ENCODE results near the gene TDRKH.
"Not testable (repeated sequence)": the region's sequence is repeated elsewhere in the genome, so short reads cannot be mapped to it uniquely, and the experiment has no call there.

The TDRKH gene

DNA sequence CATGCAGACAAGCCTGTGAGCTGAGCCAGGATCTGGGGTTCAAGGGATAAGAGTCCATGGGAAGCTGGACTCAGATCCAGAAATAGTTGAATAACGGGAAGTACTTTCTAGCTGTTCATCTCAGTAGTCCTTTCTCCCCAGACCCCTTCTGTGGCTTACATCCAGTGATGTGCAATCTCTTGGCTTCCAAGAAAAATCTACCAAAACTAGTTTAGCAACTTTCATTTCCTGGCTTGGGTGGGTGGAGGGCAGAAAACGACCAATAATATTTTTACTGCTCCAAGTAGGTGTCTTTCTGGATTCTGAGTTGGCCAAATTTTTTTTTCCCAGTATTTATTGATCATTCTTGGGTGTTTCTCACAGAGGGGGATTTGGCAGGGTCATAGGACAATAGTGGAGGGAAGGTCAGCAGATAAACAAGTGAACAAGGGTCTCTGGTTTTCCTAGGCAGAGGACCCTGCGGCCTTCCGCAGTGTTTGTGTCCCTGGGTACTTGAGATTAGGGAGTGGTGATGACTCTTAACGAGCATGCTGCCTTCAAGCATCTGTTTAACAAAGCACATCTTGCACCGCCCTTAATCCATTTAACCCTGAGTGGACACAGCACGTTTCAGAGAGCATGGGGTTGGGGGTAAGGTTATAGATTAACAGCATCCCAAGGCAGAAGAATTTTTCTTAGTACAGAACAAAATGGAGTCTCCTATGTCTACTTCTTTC, 21.8 kb downstream of the TDRKH start:
- not testable (repeated sequence) for DNase-seq (ENCODE audit: low read depth in 1 of 2, low spot score in 1 of 2)

DNA sequence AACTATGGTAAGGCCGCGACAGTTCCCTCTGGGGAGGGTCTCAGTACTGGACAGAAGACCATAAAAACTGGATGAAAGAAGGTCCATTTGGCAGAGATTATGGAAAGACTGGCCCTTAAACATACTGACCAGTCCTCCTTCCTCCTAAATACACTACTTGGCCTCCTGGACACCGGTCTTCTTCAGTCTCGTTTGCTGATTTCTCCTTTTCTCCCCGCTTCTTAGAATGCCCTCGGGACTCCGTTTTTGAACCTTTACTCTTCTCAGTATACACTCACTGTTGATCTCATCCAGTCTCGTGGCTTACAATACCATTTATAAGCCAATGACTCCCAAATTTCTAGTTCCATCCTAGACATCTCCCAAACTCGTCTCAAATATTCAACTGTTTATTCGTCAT, 26.3 kb downstream of the TDRKH start:
- DNase-seq (ENCODE audit: low read depth in 1 of 2, low spot score in 1 of 2): no peak

DNA sequence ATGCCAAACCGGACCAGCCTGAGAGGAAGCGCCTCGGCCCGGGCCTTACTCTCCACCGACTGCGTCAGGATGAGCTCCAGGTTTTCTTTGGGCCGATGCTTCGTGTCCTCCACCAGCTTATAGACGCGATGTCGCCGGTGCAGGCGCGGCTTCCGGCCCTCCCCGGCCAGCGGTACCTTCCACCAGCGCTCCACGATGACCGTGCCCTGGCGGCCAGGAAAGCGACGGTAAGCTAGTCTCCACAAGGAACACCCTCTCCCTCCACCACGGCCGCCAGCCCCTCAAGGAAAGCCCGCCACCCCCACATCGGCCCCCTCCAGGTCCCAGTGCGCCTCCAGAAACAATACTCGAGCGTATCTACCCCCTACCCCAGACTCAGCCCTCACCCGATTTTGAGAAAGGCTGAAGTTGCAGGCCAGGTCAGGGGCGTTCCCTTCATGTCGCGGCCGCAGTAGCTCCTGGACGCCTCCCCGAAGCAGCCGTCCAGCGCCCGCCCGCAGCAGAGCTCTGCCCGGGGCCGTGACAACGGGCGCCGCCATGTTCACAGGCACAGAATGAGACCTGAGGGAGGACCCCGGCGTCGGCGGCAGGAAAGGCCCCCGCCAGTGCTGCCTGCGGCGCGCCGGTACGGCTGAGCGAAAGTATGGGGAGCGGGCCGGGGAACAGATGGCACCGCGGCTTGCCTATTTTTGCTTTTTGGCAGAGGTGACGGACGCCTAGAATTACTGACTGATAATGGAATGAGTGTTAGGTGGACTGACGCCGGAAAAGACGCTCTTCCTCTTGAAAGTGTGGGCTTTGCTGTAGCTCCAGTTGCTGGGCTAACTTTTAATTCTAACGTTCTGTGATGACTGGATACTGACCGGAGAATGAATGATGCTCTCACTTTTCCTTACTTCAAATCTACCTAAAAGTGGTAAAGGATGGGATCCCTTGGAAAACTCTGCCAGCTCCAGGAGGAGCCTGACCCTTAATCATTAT, 27.1 kb downstream of the TDRKH start, which contains the start of gene MRPL9:
TSS of gene MRPL9 (minus strand) at position 556 of the 981 bp plus-strand sequence. CDS start at position 539, 17 bp downstream.
- peak; percentile 74 to 80 for DNase-seq (ENCODE audit: low read depth in 1 of 2, low spot score in 1 of 2)

DNA sequence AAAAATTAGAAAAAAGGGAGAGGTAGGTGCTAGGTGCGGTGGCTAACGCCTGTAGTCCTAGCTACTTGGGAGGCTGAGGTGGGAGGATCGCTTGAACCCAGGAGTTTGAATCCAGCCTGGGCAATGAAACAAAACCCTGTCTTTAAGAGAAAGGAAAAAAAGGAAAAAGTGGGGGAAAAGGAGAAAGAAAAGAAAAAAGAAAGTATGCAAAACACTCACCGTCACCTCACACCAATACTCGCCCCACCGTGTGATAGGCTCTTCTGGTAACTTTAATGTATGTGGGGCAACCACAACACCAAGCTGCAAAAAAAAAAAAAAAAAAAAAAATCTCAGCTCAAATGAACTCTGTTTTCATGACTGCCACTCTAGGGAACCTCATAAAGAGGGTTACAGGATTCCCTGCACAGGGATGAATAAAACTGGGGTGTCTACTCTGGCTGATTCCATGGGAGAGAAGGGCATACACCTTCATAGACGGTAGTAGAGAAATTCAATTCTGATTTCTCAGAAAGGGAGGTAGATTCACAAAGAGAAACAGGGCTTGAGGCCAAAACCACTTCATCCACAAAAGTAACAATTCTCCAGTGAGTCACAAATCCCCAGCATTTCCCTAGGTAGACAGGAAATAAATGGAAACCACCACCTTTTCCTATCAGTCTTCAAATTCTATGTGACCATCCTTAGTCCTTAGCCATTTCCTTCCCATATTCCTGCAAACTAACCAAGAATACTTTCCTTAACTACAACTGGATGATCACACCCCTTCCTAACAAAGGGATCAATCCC, 29.5 kb downstream of the TDRKH start:
- no peak for DNase-seq (ENCODE audit: low read depth in 1 of 2, low spot score in 1 of 2)

DNA sequence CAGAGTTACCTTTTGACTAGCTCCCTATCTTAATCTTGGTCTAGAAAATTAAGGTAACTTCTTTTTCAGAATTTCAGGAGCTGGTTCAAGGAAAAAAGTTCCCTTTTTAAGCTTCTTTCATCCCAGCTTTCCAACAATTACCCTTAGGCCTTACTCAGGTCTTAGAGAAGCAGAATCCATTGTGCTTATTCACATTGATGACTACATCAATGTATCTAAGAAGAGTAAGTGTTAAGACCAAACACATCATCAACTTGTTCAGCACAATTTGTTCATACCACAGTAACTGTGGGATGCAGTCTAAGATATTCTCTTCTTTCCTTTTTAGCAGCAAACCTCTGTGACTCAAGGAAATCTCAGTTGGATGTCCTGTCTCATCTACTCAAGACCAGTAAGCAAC, 31.1 kb downstream of the TDRKH start:
- DNase-seq (ENCODE audit: low read depth in 1 of 2, low spot score in 1 of 2): no peak

DNA sequence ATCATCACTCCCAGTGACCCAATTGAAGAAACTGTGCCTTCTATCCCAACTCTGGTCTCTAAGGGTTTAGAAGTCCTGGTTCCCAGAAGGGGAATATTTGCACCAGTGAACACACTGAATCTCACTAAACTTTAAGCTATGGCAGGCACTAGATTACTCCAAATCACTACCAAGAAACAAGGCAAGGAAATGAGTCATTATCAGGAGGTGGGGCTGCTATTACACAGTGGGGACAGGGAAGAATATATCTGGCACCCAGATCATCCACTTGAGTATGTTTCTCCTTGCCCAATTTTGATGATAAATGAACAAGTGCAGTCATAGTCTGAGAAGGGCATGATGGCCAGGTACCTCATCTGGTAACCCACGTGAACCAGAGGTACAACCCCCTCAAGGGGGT, 34.0 kb downstream of the TDRKH start:
- no peak for DNase-seq (ENCODE audit: low read depth in 1 of 2, low spot score in 1 of 2)

DNA sequence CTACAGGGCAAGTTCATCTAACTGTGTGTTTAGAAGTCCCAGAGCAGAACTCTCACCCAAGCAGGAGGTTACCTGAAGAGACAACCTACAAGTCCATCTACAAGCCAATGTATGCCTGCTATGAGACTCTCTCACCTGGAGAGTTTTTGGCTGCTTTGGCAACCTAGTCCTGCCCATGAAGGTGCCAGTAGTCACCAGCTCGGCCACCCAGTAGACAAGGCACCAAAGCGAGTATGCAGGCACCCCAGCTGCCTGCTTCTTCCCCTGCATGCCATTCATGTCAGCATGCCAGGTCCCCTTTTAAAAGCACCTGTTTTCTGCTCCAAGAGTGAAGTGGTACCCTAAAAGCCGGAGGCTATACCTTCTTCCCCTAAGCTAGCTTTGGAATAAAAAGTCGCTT, 48.8 kb downstream of the TDRKH start:
- no peak for DNase-seq (ENCODE audit: low read depth in 1 of 2, low spot score in 1 of 2)

DNA sequence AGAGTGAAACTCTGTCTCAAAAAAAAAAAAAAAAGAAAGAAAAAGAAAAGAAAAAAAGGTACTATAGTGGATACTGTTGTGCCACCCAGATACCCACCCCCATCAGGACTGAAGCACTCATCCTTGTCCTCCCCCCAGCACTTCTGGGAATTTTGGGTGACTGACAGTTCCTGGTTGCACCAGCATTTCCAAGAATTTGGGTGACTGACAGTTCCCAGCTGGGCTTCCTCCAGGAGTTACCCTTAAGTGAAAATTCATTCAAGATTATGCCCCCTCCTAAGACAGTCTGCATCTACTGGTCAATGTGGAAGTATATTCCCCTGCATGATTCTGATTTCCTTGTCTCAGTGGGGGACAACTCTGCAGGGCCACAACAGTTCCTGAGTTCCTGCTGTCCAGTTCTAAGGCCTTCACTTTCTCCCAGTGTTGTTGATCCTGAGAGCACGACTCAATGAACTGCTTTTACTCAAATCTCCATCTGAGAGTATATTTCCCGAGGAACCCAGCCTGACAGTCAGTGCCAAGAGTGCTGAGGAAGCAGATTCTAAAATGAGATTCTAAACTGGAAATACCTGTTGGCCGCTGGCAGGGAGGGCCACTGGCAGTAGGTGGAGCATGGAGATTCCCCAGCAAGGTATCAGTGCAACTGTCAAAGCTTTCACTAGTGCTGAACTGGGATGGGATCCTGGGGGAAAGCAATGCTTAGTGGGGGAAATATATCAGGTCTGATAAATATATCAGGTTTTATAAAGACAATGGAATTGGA, 50.5 kb downstream of the TDRKH start:
- DNase-seq (ENCODE audit: low read depth in 1 of 2, low spot score in 1 of 2): no peak

DNA sequence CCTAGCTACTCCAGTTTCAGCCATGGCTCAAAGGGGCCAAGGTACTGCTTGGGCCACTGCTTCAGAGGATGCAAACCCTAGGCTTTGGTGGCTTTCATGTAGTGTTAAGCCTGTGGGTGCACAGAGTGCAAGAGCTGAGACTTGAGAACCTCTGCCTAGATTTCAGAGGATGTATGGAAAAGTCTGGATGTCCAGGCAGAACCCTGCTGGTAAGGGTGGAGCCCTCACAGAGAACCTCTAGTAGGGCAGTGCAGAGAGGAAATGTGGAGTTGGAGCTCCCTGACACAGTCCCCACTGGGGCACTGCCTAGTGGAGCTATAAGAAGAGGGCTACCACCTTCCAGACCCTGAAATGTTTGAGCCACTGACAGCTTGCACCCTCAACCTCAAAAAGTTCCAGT, 52.8 kb downstream of the TDRKH start:
- DNase-seq (ENCODE audit: low read depth in 1 of 2, low spot score in 1 of 2): no peak

DNA sequence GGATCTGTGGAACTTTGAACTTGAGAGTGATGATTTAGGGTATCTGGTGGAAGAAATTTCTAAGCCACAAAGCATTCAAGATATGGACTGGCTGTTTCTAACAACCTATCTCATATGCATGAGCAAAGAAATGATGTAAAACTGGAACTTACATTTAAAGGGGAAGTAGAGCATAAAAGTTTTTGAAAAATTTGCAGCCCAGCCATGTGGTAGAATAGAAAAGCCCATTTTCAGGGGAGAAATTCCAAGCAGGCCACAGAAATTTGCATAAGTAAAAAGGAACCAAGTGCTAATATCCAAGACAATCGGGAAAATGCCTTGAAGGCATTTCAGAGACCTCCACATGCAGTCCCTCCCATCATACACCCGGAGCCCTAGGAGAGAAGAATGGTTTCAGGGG, 53.3 kb downstream of the TDRKH start:
- no peak for DNase-seq (ENCODE audit: low read depth in 1 of 2, low spot score in 1 of 2)

DNA sequence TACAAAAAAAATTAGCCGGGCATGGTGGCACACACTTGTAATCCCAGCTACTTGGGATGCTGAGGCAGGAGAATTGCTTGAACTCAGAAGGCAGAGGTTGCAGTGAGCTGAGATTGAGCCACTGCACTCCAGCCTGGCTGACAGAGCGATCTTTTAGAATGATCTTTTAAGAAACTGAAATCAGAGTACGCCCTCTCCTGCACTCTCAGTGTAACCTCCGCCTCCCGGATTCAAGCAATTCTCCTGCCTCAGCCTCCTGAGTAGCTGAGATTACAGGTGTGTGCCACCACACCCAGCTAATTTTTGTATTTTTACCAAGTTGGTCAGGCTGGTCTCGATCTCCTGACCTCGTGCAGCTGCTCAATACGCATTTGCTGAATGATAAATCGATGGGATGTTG, 56.3 kb downstream of the TDRKH start:
- DNase-seq (ENCODE audit: low read depth in 1 of 2, low spot score in 1 of 2): not testable (repeated sequence)

DNA sequence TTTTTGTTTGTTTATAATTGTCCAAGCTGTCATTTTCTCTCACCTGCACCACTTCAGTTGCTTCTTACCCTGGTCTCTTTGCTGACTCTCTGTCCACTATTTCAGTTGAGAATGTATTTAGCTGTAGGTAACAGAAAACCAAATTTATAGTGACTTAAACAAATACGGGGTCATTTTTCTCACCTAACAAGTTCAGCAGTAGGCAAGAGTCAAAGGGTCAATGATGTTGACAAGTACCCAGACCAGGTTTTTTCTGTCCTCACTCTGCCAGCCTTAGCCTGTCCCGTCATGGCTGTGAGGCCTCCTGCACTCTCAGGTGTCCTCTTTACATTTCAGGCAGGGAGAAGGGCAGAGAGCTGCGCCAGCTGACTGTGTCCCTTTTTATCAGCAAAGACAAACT, 57.2 kb downstream of the TDRKH start:
- DNase-seq (ENCODE audit: low read depth in 1 of 2, low spot score in 1 of 2): no peak

DNA sequence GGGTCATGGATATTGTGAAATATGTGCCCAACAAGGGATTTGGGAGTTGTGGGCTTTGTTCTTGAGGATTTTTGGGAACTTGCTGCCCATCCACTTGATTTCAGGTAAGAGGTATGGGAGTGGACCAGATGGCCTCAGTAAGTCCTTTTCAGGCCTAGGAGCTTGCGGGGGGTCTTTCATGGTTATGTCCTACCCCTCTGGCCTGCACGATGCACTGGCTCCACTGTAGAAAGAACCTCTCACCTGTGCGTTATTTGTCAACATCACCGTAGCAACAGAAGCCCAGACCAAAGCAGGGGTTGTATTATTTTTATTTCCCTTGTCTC, 60.4 kb downstream of the TDRKH start:
- DNase-seq (ENCODE audit: low read depth in 1 of 2, low spot score in 1 of 2): no peak

DNA sequence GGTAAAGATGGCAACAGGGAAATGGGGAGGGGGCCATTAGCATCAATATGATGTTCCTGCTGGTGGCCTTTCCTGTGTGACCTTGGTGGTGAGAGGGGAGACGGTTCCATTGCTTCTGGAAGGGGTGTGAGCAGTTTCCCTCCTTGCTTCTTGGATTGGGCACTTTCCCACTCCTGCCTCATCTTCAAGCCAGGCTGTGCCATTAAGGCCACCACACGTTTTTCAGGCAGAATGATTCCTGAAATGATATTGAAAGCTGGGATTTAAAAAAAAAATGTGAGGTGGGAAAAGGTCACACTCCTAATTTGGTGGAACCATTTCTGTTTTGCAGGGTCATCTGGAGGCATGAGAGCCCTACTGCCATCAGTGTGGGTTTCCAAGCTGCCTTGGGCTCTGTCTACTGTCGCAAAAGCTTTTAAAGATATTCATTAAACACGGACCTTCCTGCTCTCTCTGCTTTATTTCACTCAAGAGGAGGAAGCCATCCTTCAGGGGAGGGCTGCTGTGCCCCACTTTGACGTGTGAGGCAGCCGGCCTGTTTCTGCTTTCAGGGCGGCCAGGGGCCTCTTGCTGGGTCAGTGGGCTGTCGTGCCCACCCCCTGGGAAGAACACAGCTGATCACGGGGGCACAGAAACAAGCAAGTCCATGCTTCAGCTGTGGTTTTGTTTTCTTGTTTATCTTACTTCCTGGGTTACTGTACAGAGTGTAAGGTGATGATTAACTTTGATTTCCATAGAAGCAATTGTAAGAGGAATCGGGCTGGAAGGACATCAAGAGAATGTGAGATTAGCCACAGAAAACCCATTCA, 60.9 kb downstream of the TDRKH start:
- DNase-seq (ENCODE audit: low read depth in 1 of 2, low spot score in 1 of 2): no peak

DNA sequence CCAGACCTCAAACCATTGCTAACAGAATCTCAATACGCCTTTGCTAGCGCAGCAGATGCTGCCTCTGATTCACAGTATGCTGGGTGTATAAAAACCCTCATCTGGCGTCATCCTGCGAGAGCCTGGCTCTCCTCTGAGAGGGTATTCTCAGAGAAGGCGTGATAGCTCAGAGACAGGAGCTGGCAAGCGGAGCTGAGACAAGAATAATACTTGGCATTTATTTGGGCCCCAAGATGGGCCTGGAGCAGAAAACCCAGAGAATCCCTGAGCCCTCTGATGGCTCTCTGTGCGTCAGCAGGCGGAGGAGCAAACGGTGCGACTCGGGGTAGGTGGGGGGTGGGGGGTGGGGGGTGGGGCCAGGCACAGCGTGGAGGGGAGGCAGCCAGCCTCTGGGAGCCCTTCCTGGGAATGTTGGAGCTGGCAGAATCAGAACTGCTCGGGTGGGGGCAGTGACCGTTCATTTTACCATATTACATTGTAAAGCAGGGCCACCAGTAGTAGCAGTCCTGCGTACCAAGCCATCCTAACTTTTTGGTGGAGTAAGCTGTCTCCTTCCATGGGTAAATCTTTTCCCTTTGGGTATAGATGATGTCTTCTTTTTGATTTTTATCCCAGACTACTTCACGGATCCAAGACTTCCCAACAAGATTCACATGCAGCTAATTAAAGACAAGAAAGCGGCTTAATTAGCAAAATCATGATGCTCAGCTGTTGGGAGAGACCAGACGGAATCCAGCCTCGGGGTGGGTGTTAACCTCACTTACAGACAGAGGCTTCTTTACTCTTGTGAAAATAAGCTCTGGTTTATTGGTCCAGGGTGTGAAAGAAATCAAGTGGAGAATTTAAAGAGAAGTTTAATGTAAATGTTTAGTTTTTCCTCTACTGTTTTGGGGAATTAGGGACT, 61.9 kb downstream of the TDRKH start:
- no peak for DNase-seq (ENCODE audit: low read depth in 1 of 2, low spot score in 1 of 2)

DNA sequence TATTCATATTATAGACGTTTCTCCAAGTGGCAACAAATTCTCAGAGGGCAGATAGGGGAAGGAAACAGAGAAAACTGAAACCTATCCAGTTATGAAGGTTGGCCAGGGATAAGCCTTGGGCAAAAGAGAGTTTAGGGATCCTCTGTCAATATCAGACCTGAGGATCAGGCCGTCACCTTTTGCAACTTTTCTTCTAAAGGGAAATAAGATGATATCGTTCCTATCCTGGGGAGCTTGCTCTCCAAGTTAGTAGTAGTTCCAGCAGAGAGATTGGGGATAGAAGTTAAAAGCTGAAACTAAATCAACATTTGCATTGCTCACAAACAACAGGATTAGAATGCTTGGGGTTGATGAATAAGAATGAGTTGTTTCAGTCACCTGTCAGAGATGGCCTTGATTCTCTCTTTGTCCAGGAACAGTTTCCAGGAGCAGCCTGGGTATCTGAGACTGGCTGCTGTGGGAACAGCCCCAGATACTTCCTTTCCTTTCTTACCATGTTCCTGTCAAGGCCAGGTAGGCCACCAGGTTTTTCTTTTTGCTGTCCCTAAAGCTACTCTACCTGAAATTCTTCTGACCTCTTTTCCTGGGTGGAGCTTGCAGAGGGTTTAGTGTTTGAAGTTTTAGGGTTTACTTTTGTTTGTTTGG, 66.5 kb downstream of the TDRKH start:
- no peak for DNase-seq (ENCODE audit: low read depth in 1 of 2, low spot score in 1 of 2)
